Esophagus muscularis mucosa (tissue), 4 donors: ENCODE results near the gene ATP5PB. TPM values are rescaled to one million over a fixed set of nuclear protein-coding genes. Genes with fewer than 3 reads are reported as not detected.

Experiments
- DNase-seq: peaks from one replicate; pipeline ENCODE4 v3.0.0-alpha.2; 2017; ENCODE audit errors: extremely low spot score
- H3K27ac ChIP-seq, 4 donors: fragments of 200-600 bp; sonication (generic); replicated peaks in 1 of 4; 1 replicate in 3 of 4; 2 replicates in 1 of 4; pipeline ENCODE4 v1.5.1; 2016 to 2019; ENCODE audit warnings: mild to moderate bottlenecking in 1 of 4
- H3K27me3 ChIP-seq, 4 donors: fragments of 200-600 bp; sonication (generic); one replicate each; pipeline versions ENCODE4 v1.5.1 to v1.6.0; 2016 to 2019
- H3K36me3 ChIP-seq, 4 donors: fragments of 200-600 bp; sonication (generic); one replicate each; pipeline ENCODE4 v1.5.1; 2016 to 2019
- H3K4me1 ChIP-seq, 4 donors: fragments of 200-600 bp; sonication (generic); one replicate each; pipeline ENCODE4 v1.5.1; 2016 to 2019
- H3K4me3 ChIP-seq, 4 donors: fragments of 200-600 bp; sonication (generic); 1 replicate in 2 of 4; 2 replicates in 2 of 4; pipeline ENCODE4 v1.5.1; 2016 to 2019; ENCODE audit warnings: mild to moderate bottlenecking in 4 of 4, moderate library complexity in 1 of 4
- H3K9me3 ChIP-seq, 4 donors: fragments of 200-600 bp; sonication (generic); 1 replicate in 3 of 4; 2 replicates in 1 of 4; pipeline ENCODE4 v1.5.1; 2016 to 2019
- EP300 ChIP-seq: sonication (generic); formaldehyde crosslinking; IDR thresholded peaks from one replicate; pipeline ENCODE4 v1.6.1; 2017; ENCODE audit warnings: antibody characterized with exemption
- POLR2A ChIP-seq: fragments of 450-650 bp; IDR thresholded peaks from one replicate; pipeline ENCODE4 v1.6.1; 2017; ENCODE audit warnings: antibody characterized with exemption, moderate library complexity, mild to moderate bottlenecking, low read depth
- POLR2AphosphoS5 ChIP-seq, 2 donors: sonication (generic); formaldehyde crosslinking; IDR thresholded peaks; one replicate each; pipeline ENCODE4 v1.6.1; 2017; ENCODE audit warnings: antibody characterized with exemption in 2 of 2
- WGBS: methylation state at CpG from one replicate; pipeline ENCODE4 v1.1.5; 2018; 5-methylcytosine and 5-hydroxymethylcytosine counted together
- intact Hi-C: fragments of 100-400 bp; cut with DNase I; formaldehyde crosslinking; loops from one replicate; pipeline ENCODE4 v1.15.1; 2023
- total RNA-seq, 4 donors: library from RNA; depleted of rRNA; stranded (reverse); fragments of >200 nt; gene quantifications; one replicate each; pipeline versions ENCODE4 v1.1.0 to v1.2.1, GENCODE V29; 2016
- TF ChIP-seq, protein P1 (sequence below), 3 experiments: fragments of 200-600 bp in 2 of 3; fragments of 450-650 bp in 1 of 3; sonication (generic) in 2 of 3; IDR thresholded peaks; one replicate each; pipeline ENCODE4 v1.5.1; 2017 to 2019; ENCODE audit warnings: antibody characterized with exemption in 3 of 3, mild to moderate bottlenecking in 2 of 3, moderate library complexity in 1 of 3

ATP5PB gene, protein sequence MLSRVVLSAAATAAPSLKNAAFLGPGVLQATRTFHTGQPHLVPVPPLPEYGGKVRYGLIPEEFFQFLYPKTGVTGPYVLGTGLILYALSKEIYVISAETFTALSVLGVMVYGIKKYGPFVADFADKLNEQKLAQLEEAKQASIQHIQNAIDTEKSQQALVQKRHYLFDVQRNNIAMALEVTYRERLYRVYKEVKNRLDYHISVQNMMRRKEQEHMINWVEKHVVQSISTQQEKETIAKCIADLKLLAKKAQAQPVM
- 100 to 1,000 TPM; 177 to 203 (median 192) TPM for total RNA-seq

DNA sequence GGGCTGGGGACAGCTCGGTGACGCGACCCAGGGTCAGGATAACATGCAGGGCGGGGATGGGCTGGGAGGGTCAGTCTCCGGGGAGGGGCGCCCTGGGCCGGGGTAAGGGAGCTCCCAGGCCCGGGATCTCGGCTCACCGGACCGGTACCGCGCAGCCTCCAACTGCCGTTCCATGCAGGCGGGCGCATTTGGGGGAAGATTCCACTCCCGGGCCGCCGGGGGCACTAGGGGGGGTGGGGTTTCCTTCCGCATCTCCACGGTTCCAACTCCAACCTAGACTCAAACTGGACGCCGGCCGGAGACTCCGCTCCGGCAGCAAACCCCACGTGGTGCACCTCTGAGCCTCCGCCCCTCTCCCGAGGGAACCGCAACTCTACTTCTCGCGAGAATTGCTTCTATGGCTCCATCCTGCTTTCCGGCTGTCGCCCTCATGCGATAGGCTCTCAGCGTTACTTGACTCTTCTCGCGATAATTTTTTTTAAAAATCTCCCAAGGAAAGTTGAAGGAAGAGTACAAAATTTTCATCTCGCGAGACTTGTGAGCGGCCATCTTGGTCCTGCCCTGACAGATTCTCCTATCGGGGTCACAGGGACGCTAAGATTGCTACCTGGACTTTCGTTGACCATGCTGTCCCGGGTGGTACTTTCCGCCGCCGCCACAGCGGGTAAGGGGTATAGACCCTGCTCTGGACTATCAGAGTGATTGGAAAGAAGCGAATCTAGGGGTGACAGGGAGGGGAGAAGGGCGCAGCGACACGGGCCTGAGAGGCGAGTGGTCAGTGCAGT lies at the start of gene ATP5PB, which contains the start of gene WDR77:
Gene ATP5PB, plus strand, starts transcription at position 547 of the 785 bp plus-strand sequence. Its CDS starts 78 bp downstream, at position 625.
Gene WDR77, minus strand, starts transcription at position 339 of the 785 bp plus-strand sequence. Its CDS starts 87 bp downstream, at position 252.
- H3K4me1 ChIP-seq, result peaks cover 48 to 67% (median 60%) of the 10 kb centered on the region in 4 donors
- TF ChIP-seq POLR2A, result peak; percentile 23
- TF ChIP-seq EP300, result no peak
- TF ChIP-seq, protein P1, sequence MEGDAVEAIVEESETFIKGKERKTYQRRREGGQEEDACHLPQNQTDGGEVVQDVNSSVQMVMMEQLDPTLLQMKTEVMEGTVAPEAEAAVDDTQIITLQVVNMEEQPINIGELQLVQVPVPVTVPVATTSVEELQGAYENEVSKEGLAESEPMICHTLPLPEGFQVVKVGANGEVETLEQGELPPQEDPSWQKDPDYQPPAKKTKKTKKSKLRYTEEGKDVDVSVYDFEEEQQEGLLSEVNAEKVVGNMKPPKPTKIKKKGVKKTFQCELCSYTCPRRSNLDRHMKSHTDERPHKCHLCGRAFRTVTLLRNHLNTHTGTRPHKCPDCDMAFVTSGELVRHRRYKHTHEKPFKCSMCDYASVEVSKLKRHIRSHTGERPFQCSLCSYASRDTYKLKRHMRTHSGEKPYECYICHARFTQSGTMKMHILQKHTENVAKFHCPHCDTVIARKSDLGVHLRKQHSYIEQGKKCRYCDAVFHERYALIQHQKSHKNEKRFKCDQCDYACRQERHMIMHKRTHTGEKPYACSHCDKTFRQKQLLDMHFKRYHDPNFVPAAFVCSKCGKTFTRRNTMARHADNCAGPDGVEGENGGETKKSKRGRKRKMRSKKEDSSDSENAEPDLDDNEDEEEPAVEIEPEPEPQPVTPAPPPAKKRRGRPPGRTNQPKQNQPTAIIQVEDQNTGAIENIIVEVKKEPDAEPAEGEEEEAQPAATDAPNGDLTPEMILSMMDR (IDR thresholded peaks at IDR 0.05), result peak in 1 of 3 experiments; percentile 25
- TF ChIP-seq POLR2AphosphoS5 (IDR thresholded peaks at IDR 0.05), result peak; percentile 74 to 85
- H3K36me3 ChIP-seq, result peaks cover 11 to 45% (median 27%) of the 10 kb centered on the region in 4 donors
- under 1% methylated on average over 39 of the region's 54 CpGs for WGBS
- H3K27ac ChIP-seq, result peak within 1 kb of the TSS; percentile 81 to 91 (median 87)
- no peaks in the 10 kb centered on the region for H3K9me3 ChIP-seq
- H3K4me3 ChIP-seq, result peak within 1 kb of the TSS; percentile 60 to 91 (median 88)
- H3K27me3 ChIP-seq, result no peaks in the 10 kb centered on the region
- DNase-seq, result peak; percentile 99
- intact Hi-C loops, result no loop called here

DNA sequence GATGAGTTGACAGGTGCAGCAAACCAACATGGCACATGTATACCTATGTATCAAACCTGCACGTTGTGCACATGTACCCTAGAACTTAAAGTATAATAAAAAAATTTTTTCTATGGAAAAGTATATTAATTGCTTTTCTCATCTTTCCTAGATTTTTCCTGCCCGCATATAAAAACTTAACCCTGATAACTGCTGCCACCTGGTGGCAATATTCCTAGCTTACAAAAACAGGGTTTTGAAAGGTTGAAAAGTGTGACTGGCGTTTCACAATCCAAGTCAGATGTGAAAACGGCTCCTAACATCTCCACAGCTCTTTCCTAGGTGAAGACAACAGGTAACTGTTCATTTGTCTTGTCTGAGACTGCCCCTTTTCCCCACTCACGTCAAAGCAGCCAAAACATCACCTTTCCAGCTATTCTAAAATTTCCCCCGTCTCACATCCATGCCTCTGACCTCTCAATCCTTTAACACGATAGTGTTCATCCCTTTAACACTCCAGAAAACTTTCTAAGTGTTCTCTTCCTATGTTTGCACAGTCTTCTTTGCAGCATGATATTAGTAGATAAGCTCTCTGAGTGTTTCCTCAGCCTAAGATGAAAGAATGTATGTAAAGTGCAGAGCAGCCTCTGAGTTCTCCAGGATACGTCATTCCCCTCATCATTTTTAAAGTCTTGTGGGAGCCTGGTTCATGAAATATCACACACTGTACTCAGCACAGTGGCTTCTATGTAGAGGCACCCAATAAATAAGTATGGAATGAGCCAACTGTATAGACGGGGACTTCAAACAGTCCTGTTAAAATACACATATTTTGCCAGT lies 49.3 kb upstream of the ATP5PB start:
- Histone ChIP-seq H3K4me1 (peaks cover 0 to 3% (median 0%) of the 10 kb centered on the region in 4 donors), H3K4me3 (no peak overlapping the region), H3K27me3 (peaks cover 0 to 26% (median 0%) of the 10 kb centered on the region in 4 donors), H3K27ac (no peak overlapping the region), H3K9me3 (no peaks in the 10 kb centered on the region), H3K36me3 (no peaks in the 10 kb centered on the region)
- no peak for DNase-seq
- intact Hi-C loops, result no loop called here
- TF ChIP-seq, protein P1 (IDR thresholded peaks at IDR 0.05), result peak; percentile 68 to 76 (median 71)
- no peak for TF ChIP-seq POLR2AphosphoS5 (IDR thresholded peaks at IDR 0.05)
- 23% methylated on average over 9 of the region's 9 CpGs for WGBS

DNA sequence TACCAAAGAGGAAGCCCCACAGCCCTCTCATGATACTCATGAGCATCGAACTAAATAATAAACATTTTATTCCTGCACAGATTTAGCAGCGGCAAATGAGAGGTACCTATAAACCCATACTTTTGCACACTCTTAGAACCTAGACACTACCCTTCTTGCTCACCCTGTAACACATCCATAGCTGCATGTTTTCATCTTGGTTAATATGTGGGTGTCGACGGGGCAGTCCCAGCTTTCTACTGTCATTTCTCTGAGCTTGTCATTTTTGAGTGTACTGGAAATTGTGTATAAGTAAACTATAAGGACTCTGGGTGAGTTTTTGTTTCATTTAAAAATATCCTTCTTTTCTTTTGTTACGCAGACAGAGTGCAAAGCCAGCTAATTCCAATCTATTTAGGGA lies 47.2 kb upstream of the ATP5PB start:
- intact Hi-C loops, result no loop called here
- WGBS, result 76% methylated on average over 5 of the region's 5 CpGs

DNA sequence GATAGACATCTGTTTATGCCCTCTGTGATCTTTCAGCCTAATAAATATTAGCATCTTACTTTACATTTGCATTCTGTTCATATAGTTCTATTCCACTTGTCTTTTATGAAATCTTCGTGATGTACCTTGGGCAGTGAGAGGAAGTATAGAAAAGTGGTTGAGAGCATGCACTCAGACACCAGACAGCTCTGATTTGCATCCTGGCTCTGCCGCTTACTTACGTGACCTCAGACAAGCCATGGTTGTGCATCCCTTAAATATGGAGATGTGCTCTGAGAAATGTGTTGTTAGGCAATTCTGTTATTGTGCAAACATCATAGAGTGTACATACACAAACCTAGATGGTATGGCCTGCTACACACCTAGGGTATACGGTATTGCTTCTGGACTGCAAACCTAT lies 44.7 kb upstream of the ATP5PB start:
- WGBS, result 83% methylated on average over 4 of the region's 4 CpGs
- intact Hi-C loops, result no loop called here

More for the DNA sequence above, 47.2 kb upstream of the ATP5PB start:
- Histone ChIP-seq H3K27ac (no peak overlapping the region), H3K36me3 (no peaks in the 10 kb centered on the region), H3K4me1 (peaks cover 0 to 8% (median 2%) of the 10 kb centered on the region in 4 donors), H3K9me3 (no peaks in the 10 kb centered on the region), H3K4me3 (no peak overlapping the region), H3K27me3 (peaks cover 0 to 26% (median 0%) of the 10 kb centered on the region in 4 donors)
- TF ChIP-seq, protein P1 (IDR thresholded peaks at IDR 0.05), result no peak
- TF ChIP-seq EP300, result no peak
- no peak for TF ChIP-seq POLR2A
- no peak for TF ChIP-seq POLR2AphosphoS5 (IDR thresholded peaks at IDR 0.05)
- DNase-seq, result peak; percentile 47

More for the DNA sequence above, 44.7 kb upstream of the ATP5PB start:
- Histone ChIP-seq H3K4me3 (no peak overlapping the region), H3K27ac (no peak overlapping the region), H3K4me1 (peaks cover 0 to 8% (median 2%) of the 10 kb centered on the region in 4 donors), H3K27me3 (peaks cover 0 to 26% (median 0%) of the 10 kb centered on the region in 4 donors), H3K9me3 (no peaks in the 10 kb centered on the region), H3K36me3 (no peaks in the 10 kb centered on the region)
- TF ChIP-seq POLR2A, result no peak
- TF ChIP-seq EP300, result no peak
- TF ChIP-seq, protein P1 (IDR thresholded peaks at IDR 0.05), result no peak
- no peak for TF ChIP-seq POLR2AphosphoS5 (IDR thresholded peaks at IDR 0.05)
- DNase-seq, result peak; percentile 31
